Measurements from ENCODE around the gene TSKU. TPM values are rescaled to one million over a fixed set of nuclear protein-coding genes. Genes with fewer than 3 reads are reported as not detected.

Gene TSKU
- total RNA-seq, 2 donors from 2014 or later, result 71.2 to 72.8 TPM

GRCh38 chr11:76759092-76759491, 24.1 kb upstream of the TSKU start:
- H3K27ac ChIP-seq, result no peak overlapping the region

GRCh38 chr11:76759517-76759916, 23.6 kb upstream of the TSKU start:
- Histone ChIP-seq H3K4me3 (no peak overlapping the region), H3K4me1 (replicated peaks) (no peaks in the 10 kb centered on the region), H3K9me3 (no peaks in the 10 kb centered on the region), H3K27me3 (replicated peaks; ENCODE audit: insufficient read depth) (no peaks in the 10 kb centered on the region), H3K36me3 (no peaks in the 10 kb centered on the region), H3K27ac (no peak overlapping the region)
- DNase-seq (ENCODE audit: low spot score), result no peak
- 91% methylated on average over 2 of the region's 2 CpGs for WGBS
- intact Hi-C loops (cut with DNase I), result no loop called here
- TF ChIP-seq CTCF (IDR thresholded peaks at IDR 0.05) (no peak), POLR2AphosphoS5 (IDR thresholded peaks at IDR 0.05) (no peak)

More at GRCh38 chr11:76759092-76759491, 24.1 kb upstream of the TSKU start:
- DNase-seq (ENCODE audit: low spot score), result no peak
- H3K27me3 ChIP-seq (replicated peaks; ENCODE audit: insufficient read depth), result no peaks in the 10 kb centered on the region
- H3K9me3 ChIP-seq, result no peaks in the 10 kb centered on the region
- no peaks in the 10 kb centered on the region for H3K36me3 ChIP-seq
- TF ChIP-seq POLR2AphosphoS5 (IDR thresholded peaks at IDR 0.05) (no peak), POLR2A (IDR thresholded peaks at IDR 0.05) (no peak), CTCF (IDR thresholded peaks at IDR 0.05) (no peak)
- H3K4me1 ChIP-seq (replicated peaks), result no peaks in the 10 kb centered on the region
- intact Hi-C loops (cut with DNase I), result no loop called here
- H3K4me3 ChIP-seq, result no peak overlapping the region

GRCh38 chr11:76760236-76760635, 22.9 kb upstream of the TSKU start:
- whole genome bisulfite sequencing, result 71% methylated on average over 4 of the region's 4 CpGs
- H3K27me3 ChIP-seq (replicated peaks; ENCODE audit: insufficient read depth), result no peaks in the 10 kb centered on the region
- TF ChIP-seq POLR2AphosphoS5 (IDR thresholded peaks at IDR 0.05), result no peak
- no peak for TF ChIP-seq POLR2A (IDR thresholded peaks at IDR 0.05)
- no peak for TF ChIP-seq CTCF (IDR thresholded peaks at IDR 0.05)
- intact Hi-C loops (cut with DNase I), result no loop called here
- H3K4me1 ChIP-seq (replicated peaks), result no peaks in the 10 kb centered on the region
- H3K9me3 ChIP-seq, result no peaks in the 10 kb centered on the region
- no peak overlapping the region for H3K27ac ChIP-seq
- DNase-seq (ENCODE audit: low spot score), result no peak
- no peak overlapping the region for H3K4me3 ChIP-seq
- no peaks in the 10 kb centered on the region for H3K36me3 ChIP-seq

GRCh38 chr11:76761718-76762355, 21.3 kb upstream of the TSKU start:
- Histone ChIP-seq H3K27ac (no peak overlapping the region), H3K9me3 (no peaks in the 10 kb centered on the region), H3K36me3 (no peaks in the 10 kb centered on the region), H3K4me1 (replicated peaks) (no peaks in the 10 kb centered on the region), H3K4me3 (no peak overlapping the region), H3K27me3 (replicated peaks; ENCODE audit: insufficient read depth) (no peaks in the 10 kb centered on the region)
- 94% methylated on average over 2 of the region's 2 CpGs for whole genome bisulfite sequencing
- intact Hi-C loops (cut with DNase I), result no loop called here
- TF ChIP-seq POLR2AphosphoS5 (IDR thresholded peaks at IDR 0.05), result no peak
- no peak for TF ChIP-seq POLR2A (IDR thresholded peaks at IDR 0.05)
- no peak for TF ChIP-seq CTCF (IDR thresholded peaks at IDR 0.05)
- DNase-seq (ENCODE audit: low spot score), result no peak

- no peaks in the 10 kb centered on the region for H3K4me1 ChIP-seq (replicated peaks)
- 85% methylated on average over 5 of the region's 5 CpGs for WGBS
Observed at GRCh38 chr11:76762356-76762752, 20.8 kb upstream of the TSKU start.

More at GRCh38 chr11:76762356-76762752, 20.8 kb upstream of the TSKU start:
- no peaks in the 10 kb centered on the region for H3K9me3 ChIP-seq
- H3K27me3 ChIP-seq (replicated peaks; ENCODE audit: insufficient read depth), result no peaks in the 10 kb centered on the region
- no peak overlapping the region for H3K27ac ChIP-seq
- TF ChIP-seq POLR2A (IDR thresholded peaks at IDR 0.05), result no peak
- no peak for TF ChIP-seq CTCF (IDR thresholded peaks at IDR 0.05)
- no peak for TF ChIP-seq POLR2AphosphoS5 (IDR thresholded peaks at IDR 0.05)
- no peaks in the 10 kb centered on the region for H3K36me3 ChIP-seq
- no peak overlapping the region for H3K4me3 ChIP-seq
- intact Hi-C loops (cut with DNase I), result no loop called here
- no peak for DNase-seq (ENCODE audit: low spot score)
